GM19395 (cell line): ENCODE measurements around the gene NLRP3.
"Not testable (repeated sequence)": the region's sequence is repeated elsewhere in the genome, so short reads cannot be mapped to it uniquely, and the experiment has no call there.

Source experiments
- ATAC-seq: cut with Tn5 transposase; IDR thresholded peaks from one replicate; pipeline ENCODE4 v1.9.1; 2021; ENCODE audit warnings: mild to moderate bottlenecking, moderate library complexity; ENCODE audit not compliant: unreplicated experiment

The NLRP3 gene

DNA sequence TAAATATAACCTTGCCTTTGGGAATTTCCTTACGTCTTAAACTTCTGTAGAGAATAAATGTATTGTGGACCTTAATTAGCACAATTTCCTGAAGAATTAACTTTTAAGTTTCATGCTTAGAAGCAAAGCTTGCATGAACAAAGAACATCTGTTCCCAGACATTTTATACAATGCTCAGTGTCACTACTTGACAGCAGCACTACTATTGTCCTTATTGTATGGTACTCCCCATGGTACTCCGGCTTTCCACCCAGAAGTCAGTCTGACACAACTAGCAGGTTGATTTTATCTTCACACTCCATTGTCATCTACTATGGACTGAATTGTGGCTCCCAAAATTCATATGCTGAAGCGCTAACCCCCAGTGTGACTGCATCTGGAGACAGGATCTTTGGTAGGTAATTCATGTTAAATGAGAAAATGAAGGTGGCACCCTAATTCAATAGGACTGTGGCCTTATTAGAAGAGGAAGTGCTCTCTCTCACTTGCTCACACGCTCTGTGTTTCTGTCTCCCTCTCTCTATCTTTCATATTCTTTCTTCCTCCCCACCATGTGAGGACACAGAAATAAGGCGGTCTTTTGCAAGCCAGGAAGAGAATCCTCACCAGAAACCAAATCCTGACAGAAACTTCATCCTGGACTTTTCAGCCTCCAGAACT is 52.6 kb downstream of the NLRP3 start:
- ATAC-seq = peak; percentile 68

DNA sequence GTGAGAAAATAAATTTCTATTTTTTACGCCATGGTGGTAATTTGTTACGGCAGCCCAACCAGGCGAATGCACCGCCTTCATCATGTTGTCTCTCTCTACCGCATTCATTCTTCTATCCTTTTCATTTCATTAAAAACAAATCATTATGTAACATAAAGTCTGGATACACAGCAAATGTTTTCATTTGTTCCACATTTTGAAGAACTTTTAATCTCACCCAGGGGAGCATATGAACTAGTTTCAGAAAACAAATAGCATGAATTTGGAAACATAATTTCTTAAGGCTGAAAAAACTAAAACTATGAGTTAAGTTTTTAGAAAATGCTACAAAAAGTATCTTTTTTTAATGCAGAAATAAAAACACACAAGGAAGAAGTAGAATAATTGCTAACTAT is 53.2 kb downstream of the NLRP3 start:
- ATAC-seq = no peak

DNA sequence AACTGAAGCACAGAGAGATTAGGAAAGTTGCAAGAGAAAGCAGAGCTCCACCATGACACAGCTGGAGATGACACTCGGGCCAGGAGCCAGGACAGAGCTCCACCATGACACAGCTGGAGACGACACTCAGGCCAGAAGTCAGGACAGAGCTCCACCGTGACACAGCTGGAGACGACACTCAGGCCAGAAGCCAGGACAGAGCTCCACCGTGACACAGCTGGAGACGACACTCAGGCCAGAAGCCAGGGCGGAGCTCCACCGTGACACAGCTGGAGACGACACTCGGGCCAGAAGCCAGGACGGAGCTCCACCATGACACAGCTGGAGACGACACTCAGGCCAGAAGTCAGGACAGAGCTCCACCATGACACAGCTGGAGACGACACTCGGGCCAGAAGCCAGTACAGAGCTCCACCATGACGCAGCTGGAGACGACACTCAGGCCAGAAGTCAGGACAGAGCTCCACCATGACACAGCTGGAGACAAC is 55.0 kb downstream of the NLRP3 start:
- not testable (repeated sequence) for ATAC-seq

DNA sequence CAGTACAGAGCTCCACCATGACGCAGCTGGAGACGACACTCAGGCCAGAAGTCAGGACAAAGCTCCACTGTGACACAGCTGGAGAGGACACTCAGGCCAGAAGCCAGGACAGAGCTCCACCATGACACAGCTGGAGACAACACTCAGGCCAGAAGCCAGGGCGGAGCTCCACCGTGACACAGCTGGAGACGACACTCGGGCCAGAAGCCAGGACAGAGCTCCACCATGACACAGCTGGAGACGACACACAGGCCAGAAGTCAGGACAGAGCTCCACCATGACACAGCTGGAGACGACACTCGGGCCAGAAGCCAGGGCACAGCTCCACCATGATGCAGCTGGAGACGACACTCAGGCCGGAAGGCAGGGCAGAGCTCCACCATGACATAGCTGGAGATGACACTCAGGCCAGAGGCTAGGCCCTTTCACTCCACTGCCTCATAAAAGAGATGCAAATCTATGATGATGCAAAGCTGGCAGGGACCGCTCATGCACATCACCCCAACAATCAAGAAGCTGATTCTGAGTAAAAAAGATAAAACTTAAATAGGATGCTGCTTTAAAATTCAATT is 55.6 kb downstream of the NLRP3 start:
- ATAC-seq = no peak

DNA sequence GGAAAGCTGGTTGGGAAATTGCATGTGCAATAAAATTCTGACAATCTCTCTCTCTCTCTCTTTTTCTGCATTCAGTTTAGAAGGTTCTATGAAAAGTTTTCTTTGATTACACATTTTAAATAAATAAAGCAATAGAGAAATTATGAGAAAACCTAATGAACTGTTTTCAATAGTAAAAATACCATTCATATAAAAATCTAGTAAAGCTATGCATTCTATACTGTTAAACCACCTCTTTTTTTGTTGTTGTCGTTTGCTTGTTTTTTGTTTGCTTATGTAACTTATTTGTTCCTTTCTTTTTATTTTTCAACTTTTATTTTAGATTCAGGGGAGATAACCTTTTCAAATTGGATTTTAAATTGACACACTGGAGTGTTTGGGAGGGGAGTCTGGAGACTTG is 56.1 kb downstream of the NLRP3 start:
- no peak for ATAC-seq

DNA sequence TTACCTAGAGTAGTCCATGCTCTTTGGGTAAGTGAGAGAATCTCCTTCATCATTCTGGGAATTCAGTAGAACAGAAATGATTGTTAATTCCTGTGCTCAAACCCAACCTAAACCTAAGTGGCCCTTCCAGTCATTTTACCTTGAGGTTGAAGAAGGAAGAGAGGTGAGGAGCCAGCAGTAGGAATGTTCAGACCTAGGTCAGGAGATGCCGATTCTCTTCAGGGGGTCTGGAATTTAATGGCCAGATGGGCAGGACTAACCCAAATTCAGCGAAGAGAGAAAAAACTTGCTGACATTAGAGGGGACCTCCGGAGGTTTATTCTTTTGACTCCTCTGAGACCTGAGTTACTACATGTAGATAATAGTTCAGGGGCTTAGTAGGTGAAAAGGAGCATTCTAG is 58.4 kb downstream of the NLRP3 start:
- ATAC-seq = no peak

DNA sequence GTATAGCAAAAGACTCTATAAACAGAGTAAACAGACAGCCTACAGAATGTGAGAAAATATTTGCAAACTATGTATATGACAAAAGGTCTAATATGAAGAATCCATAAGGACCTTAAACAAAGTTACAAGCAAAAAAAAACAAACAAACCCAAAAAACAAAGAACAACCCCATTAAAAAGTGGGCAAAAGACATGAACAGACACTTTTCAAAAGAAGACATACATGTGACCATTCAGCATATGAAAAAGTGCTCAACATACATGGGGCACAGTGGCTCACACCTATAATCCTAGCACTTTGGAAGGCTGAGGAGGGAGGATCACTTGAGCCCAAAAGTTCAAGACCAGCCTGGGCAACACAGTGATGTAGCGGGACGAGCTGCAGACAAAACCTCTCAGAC is 59.8 kb downstream of the NLRP3 start:
- ATAC-seq = no peak

DNA sequence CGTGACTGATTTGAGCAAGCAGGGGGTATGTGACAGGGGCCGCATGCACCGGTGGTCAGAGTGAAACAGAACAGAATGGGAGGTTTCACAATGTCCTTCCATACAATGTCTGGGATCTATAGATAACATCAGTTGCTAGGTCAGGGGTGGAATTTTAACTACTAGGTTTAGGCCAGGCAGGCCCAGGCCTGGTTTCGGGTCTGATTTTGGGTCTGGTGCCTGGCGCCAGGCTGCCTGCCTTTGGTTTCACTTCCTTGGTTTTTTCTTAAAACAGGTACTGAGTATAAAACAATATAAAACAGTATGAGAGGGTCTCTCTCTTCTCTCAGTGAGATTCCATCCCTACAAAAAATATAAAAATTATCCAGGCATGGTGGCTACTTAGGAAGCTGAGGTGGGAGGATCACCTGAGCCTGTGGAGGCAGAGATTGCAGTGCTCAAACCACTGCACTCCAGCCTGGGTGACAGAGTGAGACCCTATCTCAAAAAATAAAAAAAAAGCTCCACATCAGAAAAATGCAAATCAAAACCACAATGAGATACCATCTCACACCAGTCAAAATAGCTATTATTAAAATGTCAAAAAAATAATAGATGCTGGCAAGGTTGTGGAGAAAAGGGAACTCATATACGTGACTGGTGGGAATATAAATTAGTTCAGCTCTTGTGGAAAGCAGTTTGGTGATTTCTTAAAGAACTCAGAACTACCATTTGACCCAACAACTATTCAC is 60.5 kb downstream of the NLRP3 start:
- peak; percentile 55 for ATAC-seq

DNA sequence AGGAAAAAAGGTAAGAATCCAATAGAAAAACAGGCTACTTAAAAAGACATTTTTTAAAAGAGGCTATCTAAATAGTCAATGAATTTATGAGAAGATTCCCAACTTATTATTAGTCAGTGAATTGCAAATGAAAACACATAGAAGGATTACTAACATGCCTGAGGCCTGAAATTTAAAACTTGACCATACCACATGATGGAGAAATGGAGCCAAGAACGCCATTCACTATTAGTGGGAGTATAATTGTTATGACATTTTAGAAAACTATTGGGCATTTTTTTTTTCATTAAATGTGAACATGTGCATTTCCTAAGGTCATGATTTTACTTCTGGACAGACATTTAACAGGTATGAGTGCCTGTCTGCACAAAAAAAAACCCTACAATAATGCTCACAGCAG is 66.8 kb downstream of the NLRP3 start:
- ATAC-seq = no peak

DNA sequence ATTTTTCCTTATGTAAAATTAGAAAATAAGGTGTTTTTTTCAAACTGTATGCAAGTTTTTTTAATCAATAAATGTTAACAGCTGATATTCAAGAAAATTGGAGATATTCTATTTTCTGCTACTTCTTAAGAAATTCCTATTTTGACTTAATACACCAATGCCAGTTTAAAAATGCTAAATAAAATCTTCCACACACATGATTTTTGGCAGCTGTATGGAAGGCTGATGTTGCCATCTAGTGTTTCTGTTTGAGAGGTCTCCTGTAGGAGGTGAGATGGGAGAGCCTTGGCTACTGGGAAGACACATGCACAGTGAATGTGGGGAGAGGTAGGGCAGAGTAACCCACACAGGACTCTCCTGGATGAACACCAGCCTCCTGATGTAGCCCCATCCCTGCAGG is 71.1 kb downstream of the NLRP3 start:
- peak; percentile 78 for ATAC-seq

DNA sequence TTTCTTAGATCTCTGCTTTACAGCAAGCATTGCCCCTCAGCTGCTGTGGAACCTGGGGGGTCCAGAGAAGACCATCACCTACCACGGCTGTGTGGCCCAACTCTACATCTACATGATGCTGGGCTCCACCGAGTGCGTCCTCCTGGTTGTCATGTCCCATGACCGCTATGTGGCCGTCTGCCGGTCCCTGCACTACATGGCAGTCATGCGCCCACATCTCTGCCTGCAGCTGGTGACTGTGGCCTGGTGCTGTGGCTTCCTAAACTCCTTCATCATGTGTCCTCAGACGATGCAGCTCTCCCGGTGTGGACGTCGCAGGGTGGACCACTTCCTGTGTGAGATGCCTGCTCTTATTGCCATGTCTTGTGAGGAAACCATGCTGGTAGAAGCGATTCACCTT is 75.4 kb downstream of the NLRP3 start:
- no peak for ATAC-seq

DNA sequence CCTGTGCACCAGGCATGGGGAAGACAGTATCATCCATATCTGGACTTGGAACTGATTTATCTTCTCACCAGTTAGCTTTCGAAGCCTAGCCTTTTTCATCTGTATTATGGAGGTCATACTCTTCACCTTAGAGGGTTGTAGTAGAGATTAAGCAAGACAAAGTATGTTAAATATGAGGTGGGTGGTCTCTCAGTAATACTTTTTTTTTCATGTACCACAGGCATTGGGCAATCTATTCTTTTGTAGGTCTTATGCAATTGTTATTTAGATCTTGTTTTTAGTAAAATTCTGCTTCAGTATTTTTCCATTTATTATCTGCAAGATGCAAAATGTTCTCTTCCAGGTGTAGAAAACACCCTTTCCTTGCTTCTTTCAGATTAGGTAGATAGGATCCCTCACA is 77.1 kb downstream of the NLRP3 start:
- no peak for ATAC-seq

DNA sequence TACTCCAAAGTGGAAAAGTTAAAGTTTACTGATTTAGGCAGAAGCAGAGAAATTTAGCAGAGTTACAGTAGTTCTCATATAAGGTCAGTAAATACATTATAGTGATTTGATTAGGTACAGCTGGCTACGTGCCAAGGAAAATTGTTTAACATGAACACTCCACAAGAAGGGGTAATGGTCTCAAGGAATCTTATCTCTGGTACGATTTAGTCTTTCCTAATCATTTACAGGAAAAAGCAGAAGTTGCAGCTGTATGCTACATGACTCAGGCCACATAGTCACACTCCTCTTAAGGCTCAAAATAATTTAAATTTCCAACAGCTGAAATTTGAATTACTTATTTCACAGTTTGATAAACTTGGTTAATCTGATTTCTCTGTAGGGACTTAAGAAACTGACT is 78.8 kb downstream of the NLRP3 start:
- ATAC-seq = no peak

DNA sequence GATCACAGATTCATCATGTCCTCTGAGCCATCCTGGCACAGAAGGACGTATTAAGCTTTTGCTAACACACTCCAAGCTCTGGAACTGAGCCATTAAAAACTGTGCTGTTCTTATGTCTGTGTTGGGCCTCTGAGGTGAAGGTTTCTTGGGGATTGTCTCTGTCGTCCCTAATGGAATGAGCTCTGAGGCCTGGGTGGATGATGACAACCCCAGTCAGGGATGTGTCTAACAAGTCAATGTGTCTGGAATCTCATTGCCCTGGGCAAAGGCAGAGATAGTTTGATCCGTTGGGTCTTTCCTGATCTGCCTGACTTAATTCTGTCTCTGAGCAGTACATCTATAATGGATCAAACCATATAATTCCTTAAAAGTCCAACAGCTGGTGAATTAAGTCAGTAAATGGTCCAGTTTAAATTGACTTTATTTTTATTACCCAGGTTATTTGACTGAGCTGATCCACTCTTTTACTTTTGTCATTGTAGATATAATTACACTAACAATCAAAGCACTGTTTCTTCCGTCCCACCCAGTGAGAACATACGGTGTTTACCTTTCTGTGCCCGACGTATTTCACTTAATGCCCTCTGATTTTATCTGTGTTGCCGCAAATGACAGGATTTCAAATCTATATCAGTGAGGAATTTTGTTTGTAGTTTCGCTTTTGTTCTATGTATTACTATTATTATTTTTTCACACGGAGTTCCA is 80.8 kb downstream of the NLRP3 start:
- no peak for ATAC-seq
